Keratinocyte (primary cell): ENCODE measurements around the gene EGF. TPM values are rescaled to one million over a fixed set of nuclear protein-coding genes. Genes with fewer than 3 reads are reported as not detected.

Experiments used
- DNase-seq: peaks from one replicate; pipeline ENCODE4 v3.0.0-alpha.2; 2011; ENCODE audit warnings: low read depth, missing footprints, low spot score
- FAIRE-seq: peaks from 2 replicates; lab custom pipeline; 2011; peaks lifted over from hg19 to GRCh38; lab: Jason Lieb, UNC
- H2AFZ ChIP-seq: 2 replicates; pipeline ENCODE4 v1.6.0; 2012; ENCODE audit warnings: low read length, control low read depth, inconsistent platforms; ENCODE audit not compliant: control insufficient read depth
- H3K27ac ChIP-seq: 2 replicates; pipeline ENCODE4 v1.5.1; 2011; ENCODE audit warnings: low read length; ENCODE audit not compliant: control insufficient read depth, insufficient read depth
- H3K27me3 ChIP-seq: 3 replicates; pipeline ENCODE4 v1.6.0; 2011; ENCODE audit warnings: low read length; ENCODE audit not compliant: control insufficient read depth, insufficient read depth; ENCODE audit errors: extremely low read depth
- H3K36me3 ChIP-seq, 2 experiments: 2 replicates in 1 of 2; 3 replicates in 1 of 2; pipeline ENCODE4 v1.5.1; 2011; ENCODE audit warnings: low read length in 2 of 2, mild to moderate bottlenecking in 1 of 2; ENCODE audit not compliant: control insufficient read depth in 2 of 2, insufficient read depth in 2 of 2; ENCODE audit errors: extremely low read depth in 1 of 2
- H3K4me1 ChIP-seq: 3 replicates; pipeline ENCODE4 v1.5.1; 2011; ENCODE audit warnings: low read length; ENCODE audit not compliant: control insufficient read depth, insufficient read depth; ENCODE audit errors: extremely low read depth
- H3K4me2 ChIP-seq: 3 replicates; pipeline ENCODE4 v1.6.0; 2011; ENCODE audit warnings: low read depth, low read length; ENCODE audit not compliant: control insufficient read depth, insufficient read depth; ENCODE audit errors: extremely low read depth
- H3K4me3 ChIP-seq, 3 experiments: fragments of 200-600 bp in 1 of 3; sonication (generic) in 1 of 3; 2 replicates in 2 of 3; 3 replicates in 1 of 3; pipeline ENCODE4 v1.5.1; 2011 to 2016; ENCODE audit warnings: low read length in 3 of 3, mild to moderate bottlenecking in 3 of 3, control low read depth in 2 of 3, inconsistent platforms in 1 of 3, low read depth in 1 of 3, mixed read lengths in 1 of 3, mixed run types in 1 of 3, moderate library complexity in 1 of 3; ENCODE audit not compliant: control insufficient read depth in 2 of 3, insufficient read depth in 2 of 3; ENCODE audit errors: extremely low read depth in 1 of 3
- H3K79me2 ChIP-seq: 2 replicates; pipeline ENCODE4 v1.6.0; 2012; ENCODE audit warnings: low read length; ENCODE audit not compliant: control insufficient read depth, insufficient read depth
- H3K9ac ChIP-seq: 3 replicates; pipeline ENCODE4 v1.6.0; 2011; ENCODE audit warnings: low read length; ENCODE audit not compliant: control insufficient read depth, insufficient read depth; ENCODE audit errors: extremely low read depth
- H3K9me1 ChIP-seq: 3 replicates; pipeline ENCODE4 v1.6.0; 2011; ENCODE audit warnings: low read length; ENCODE audit not compliant: control insufficient read depth, insufficient read depth; ENCODE audit errors: extremely low read depth
- H3K9me3 ChIP-seq: 2 replicates; pipeline ENCODE4 v1.5.1; 2012; ENCODE audit warnings: low read depth, low read length; ENCODE audit not compliant: control insufficient read depth
- H4K20me1 ChIP-seq: 3 replicates; pipeline ENCODE4 v1.6.0; 2011; ENCODE audit warnings: low read length; ENCODE audit not compliant: control insufficient read depth, insufficient read depth; ENCODE audit errors: extremely low read depth
- EZH2 ChIP-seq: IDR thresholded peaks from one replicate; pipeline ENCODE4 v1.6.1; 2012; ENCODE audit warnings: inconsistent platforms, mild to moderate bottlenecking, low read length, moderate library complexity
- dilution Hi-C: fragments of 300-500 bp; cut with MboI; formaldehyde crosslinking; loops from one replicate; pipeline ENCODE4 v1.7.0; 2020; ENCODE audit warnings: low sequenced_read_pairs; ENCODE audit not compliant: extremely low pct_ligation_motif_present
- polyA plus RNA-seq, 5 experiments: library from polyadenylated mRNA; depleted of rRNA in 3 of 5; stranded (reverse) in 3 of 5; stranded (forward) in 1 of 5; unstranded in 1 of 5; fragments of >200 nt; gene quantifications; 1 replicate in 1 of 5; 2 replicates in 3 of 5; 3 replicates in 1 of 5; pipeline versions ENCODE4 v1.2.1 to v1.2.3, GENCODE V29; 2011 to 2012; ENCODE audit warnings: missing spikeins in 2 of 5, low read depth in 1 of 5, low replicate concordance in 1 of 5
- TF ChIP-seq, protein P1 (sequence below), 3 experiments: IDR thresholded peaks in 1 of 3; conservative IDR thresholded peaks in 1 of 3; optimal IDR thresholded peaks in 1 of 3; 2 replicates in 2 of 3; 3 replicates in 1 of 3; pipeline versions ENCODE3 to v1.5.1; 2011; ENCODE audit warnings: low read length in 3 of 3, mild to moderate bottlenecking in 3 of 3, moderate library complexity in 2 of 3, control low read depth in 1 of 3, inconsistent platforms in 1 of 3; ENCODE audit not compliant: insufficient read depth in 2 of 3; ENCODE audit errors: extremely low read depth in 1 of 3

EGF gene
- polyA plus RNA-seq, 1 donor (not counting 4 experiments of a cell fraction or from before 2014, with no cell fraction given) = 1.3 TPM

DNA sequence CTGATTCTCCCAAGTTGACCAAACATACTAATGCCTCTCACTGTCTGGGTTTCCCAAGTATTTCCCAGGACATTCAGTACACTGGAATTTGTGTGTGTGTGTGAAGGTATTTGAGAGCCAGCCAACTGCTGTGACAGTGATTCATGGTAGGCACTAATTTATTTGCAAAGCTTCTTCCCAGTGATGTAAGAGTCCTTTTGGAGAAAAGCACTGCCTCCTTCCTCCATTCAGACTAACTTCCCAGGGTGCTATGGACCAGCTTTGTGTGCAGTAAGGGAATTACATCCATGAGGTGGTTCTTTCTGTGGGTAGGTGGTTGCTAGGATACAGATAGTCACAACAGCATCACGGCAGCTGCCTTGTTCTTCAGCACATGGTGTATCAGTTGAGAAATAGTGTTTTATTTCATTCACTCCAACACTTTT lies 8.7 kb downstream of the EGF start:
- FAIRE-seq = peak; percentile 23

DNA sequence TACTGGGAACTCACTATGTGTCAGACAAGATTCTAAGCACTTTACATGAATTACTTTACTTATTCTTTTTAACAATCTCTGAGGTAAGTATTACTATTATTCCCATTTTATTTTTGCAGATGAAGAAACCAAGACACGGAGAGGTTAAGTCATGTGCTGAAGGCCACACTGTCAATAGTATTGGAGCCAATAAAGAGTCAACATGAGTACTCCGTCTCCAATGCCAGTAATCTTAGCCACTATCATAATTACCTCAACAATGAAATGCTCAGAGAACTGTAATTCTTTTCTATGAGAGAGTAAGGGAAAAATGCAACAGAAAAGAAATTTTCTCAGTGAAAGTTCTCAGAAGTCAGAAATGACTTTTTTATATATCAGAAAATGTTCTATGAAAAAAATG lies 12.7 kb downstream of the EGF start:
- TF ChIP-seq, protein P1, sequence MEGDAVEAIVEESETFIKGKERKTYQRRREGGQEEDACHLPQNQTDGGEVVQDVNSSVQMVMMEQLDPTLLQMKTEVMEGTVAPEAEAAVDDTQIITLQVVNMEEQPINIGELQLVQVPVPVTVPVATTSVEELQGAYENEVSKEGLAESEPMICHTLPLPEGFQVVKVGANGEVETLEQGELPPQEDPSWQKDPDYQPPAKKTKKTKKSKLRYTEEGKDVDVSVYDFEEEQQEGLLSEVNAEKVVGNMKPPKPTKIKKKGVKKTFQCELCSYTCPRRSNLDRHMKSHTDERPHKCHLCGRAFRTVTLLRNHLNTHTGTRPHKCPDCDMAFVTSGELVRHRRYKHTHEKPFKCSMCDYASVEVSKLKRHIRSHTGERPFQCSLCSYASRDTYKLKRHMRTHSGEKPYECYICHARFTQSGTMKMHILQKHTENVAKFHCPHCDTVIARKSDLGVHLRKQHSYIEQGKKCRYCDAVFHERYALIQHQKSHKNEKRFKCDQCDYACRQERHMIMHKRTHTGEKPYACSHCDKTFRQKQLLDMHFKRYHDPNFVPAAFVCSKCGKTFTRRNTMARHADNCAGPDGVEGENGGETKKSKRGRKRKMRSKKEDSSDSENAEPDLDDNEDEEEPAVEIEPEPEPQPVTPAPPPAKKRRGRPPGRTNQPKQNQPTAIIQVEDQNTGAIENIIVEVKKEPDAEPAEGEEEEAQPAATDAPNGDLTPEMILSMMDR (optimal IDR thresholded peaks at IDR 0.05 in 1 of 3, IDR thresholded peaks at IDR 0.05 in 1 of 3, conservative IDR thresholded peaks at IDR 0.05 in 1 of 3; ENCODE audit: extremely low read depth in 1 of 3, insufficient read depth in 2 of 3, low read length in 3 of 3) = no peak
- no peak for TF ChIP-seq EZH2
- Histone ChIP-seq H3K9ac (no peak overlapping the region), H3K27ac (no peak overlapping the region), H3K79me2 (no peaks in the 10 kb centered on the region), H3K4me2 (no peak overlapping the region), H3K4me1 (no peaks in the 10 kb centered on the region), H3K9me3 (no peaks in the 10 kb centered on the region), H3K36me3 (no peaks in the 10 kb centered on the region), H3K4me3 (no peak overlapping the region), H4K20me1 (no peaks in the 10 kb centered on the region), H3K9me1 (no peaks in the 10 kb centered on the region), H2AFZ (no peak overlapping the region), H3K27me3 (no peaks in the 10 kb centered on the region)
- FAIRE-seq (no peak), DNase-seq (no peak)
- dilution Hi-C loops = no loop called here

More for the DNA sequence above, 8.7 kb downstream of the EGF start:
- Histone ChIP-seq H2AFZ (no peak overlapping the region), H4K20me1 (no peaks in the 10 kb centered on the region), H3K9me1 (no peaks in the 10 kb centered on the region), H3K27ac (no peak overlapping the region), H3K4me2 (no peak overlapping the region), H3K9ac (no peak overlapping the region), H3K79me2 (no peaks in the 10 kb centered on the region), H3K27me3 (no peaks in the 10 kb centered on the region), H3K4me3 (no peak overlapping the region), H3K9me3 (no peaks in the 10 kb centered on the region), H3K36me3 (no peaks in the 10 kb centered on the region), H3K4me1 (no peaks in the 10 kb centered on the region)
- no peak for TF ChIP-seq EZH2
- TF ChIP-seq, protein P1 (optimal IDR thresholded peaks at IDR 0.05 in 1 of 3, IDR thresholded peaks at IDR 0.05 in 1 of 3, conservative IDR thresholded peaks at IDR 0.05 in 1 of 3; ENCODE audit: extremely low read depth in 1 of 3, insufficient read depth in 2 of 3, low read length in 3 of 3) = no peak
- dilution Hi-C loops = no loop called here
- DNase-seq = no peak
